Smooth muscle cell of the brain vasculature (primary cell): ENCODE measurements around the gene RHEB.

Experiments used
- DNase-seq: peaks from one replicate; pipeline ENCODE4 v3.0.0-alpha.2; 2012; ENCODE audit warnings: low read depth, low spot score

Gene RHEB

DNA sequence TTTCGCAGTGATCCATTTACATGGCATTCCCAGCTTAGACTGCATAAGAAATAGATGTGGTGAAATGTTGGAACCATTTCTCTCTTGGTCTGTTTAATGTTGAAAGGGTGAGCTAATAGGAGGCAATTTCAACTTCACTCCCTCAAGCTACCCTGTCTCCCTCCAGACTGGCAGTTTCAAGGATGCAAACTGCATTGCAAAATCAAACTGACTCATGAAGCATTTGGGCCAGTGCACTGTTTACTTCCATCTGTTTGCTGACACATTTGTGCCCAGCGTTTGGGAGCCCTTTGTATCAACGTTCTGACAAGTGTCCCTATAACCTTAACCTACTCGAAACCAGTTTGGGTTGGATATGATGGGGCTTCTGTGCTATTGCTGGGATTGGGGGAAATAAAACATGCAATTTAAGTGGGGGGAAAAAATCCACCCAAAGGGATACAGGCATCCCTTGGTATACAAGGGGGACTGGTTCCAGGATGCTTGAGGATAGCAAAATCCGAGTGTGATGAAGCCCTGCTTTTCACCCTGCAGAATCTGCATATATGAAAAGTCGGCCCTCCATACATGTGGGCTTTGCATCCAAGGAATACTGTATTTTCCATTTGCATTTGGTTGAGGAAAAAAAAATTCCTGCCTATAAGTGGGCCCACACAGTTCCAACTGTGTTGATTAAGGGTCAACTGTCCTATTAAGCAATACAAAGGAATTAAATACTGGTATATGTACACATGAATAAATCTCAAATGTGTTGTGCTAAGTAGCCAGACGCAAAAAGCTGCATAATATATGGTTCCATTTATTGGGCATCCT is 15.6 kb downstream of the RHEB start:
- no peak for DNase-seq

DNA sequence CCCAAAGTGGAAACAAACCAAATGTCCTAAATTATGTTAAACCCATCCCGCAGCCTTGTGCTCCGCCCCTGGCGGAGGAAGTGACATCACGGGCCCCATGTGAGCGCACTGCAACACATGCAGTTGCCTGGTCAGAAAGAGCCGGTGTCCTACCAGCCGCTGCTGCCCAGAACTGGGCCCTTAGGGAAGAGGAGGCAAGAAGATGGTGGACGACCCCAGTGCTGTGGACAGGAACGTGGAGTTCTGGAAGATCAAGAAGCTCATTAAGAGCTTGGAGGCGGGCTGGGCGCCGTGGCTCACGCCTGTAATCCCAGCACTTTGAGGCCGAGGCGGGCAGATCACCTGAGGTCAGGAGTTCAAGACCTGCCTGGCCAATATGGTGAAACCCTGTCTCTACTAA is 18.0 kb downstream of the RHEB start:
- DNase-seq = no peak

DNA sequence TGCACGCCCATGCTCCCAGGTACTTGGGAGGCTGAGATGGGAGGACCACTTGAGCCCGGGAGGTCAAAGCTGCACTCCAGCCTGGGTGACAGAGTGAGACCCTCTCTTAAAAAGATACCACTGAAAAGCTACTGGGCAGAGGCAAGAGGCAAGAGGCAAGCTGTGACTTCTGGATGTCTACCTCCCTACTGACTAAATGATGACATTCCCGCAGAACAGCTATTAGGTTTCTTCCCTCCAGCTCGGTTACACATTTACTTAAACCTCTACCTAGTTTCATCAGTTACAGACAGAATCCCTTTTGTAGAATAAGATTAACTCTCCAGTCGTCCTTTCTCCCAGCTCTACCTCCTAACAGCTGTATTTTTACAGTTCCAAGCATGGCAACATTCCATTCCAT is 21.2 kb downstream of the RHEB start:
- no peak for DNase-seq

DNA sequence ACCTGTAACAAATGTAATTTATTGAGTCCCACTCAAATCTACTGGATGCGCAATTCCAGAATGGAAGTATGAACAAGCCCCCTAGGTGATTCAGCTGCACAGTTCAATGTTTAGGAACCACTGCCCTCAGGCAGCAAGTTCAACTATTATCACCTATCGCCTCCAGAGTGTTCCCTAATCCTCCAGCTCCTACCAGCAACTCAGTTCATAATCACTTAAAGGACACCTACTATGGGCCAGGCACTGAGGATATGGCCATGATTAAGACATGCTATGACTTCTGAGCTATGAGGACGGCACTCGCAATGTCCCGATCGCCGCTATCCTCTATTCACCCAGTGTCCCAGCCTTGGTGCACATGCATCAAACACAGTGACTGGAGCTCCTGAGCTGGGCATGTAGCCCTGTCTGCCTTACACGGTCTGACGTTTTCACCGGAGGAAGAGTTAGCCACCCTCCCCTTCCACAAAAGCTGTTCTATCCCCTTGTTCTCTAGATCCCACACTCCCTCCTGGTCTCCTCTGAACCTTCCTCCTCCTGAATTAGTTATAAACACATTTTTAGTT is 22.3 kb downstream of the RHEB start:
- no peak for DNase-seq

DNA sequence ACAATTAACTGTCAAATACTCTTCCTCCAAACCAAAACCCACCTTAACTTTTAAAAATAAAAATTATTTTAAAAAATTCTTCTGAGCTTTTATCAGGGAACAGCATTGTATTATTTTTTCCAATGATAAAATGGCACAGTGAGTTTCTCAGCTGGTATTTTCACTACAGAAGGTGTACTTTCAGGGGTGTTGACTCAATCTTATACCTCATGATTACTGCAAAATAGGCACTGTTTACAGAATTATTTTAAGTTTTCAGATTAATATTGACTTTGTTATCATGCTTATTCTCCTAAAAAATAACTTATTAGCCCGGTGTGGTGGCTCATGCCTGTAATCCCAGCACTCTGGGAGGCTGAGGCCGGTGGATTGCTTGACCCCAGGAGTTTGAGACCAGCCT is 24.3 kb downstream of the RHEB start:
- DNase-seq = no peak

DNA sequence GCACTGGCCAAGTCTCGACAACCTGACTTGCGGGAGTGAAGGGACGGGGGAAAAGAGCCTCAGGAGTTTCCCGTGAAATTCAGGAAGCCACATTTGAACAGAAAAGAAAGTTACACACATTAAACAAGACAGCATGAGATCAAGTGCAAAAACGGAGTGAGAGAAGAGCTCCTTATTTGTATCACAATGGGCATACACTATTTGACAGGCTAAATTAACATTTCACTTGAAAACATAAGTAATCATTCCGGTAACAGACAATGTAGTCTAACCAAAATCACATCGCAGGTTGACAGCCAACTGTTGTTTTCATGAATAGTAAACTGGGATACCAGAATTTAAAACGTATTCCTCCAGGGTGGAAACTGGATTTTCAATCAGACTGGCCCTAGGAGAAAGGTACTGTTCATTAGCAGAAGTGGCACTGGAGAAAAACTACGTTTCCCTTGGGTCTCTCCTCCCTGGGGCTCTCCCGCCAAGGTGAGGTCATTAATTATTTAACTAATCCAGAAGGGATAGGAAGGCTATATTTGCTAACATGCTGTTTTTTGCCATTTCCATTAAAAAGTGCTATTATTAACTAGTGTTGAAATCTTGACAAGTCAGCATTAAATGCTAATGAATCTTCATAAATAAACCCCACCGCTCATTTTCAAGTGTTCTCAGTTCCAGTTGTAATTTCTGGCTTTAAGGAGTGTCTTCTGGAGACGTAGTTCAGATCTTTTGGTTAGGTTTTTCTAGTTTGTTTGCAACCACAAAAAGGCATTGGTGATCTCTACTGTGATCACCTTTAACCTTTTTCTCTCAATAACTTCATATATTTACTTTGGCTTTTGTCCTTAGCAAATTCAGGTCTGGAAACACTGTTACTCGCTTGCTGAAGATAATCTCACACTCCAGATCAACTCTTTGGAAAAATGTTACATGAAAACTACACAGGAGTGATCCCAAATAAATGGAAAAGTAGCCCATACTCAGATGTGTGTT is 25.1 kb downstream of the RHEB start:
- DNase-seq = no peak

DNA sequence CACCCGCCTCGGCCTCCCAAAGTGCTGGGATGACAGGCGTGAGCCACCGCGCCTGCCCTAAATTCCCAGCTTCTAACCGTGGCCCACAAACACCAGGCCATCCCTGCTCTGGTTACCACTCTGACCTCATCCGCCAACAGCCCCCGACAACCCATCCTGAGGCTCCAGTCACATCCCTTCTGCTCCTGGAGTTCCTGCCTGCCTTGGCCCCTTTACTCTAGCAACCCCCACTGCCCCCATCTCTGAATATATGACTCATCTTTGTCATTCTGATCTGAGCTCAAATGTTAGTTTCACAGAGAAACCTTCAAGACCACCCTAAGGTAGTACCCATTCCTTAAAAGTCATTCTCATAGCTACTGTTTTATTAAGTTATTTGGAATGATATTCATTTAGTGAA is 26.6 kb downstream of the RHEB start:
- no peak for DNase-seq

DNA sequence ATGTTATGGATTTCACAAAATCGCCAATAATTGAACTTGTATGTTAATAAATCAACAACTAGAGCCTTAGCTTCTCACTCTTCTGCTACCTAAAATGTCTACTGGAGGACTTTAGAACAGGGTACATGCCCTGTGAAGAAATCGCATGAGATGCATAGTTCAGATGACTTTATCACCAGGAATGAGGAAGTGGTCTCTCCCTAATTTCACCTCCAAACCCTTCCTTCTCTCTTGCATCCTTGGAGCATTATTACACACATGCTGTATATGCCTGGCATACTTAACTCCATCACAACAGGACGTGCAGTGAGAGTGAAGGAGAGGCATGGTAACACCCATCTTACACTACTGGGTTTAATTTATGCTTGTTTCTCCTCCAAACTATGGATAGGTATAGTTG is 27.8 kb downstream of the RHEB start:
- no peak for DNase-seq

DNA sequence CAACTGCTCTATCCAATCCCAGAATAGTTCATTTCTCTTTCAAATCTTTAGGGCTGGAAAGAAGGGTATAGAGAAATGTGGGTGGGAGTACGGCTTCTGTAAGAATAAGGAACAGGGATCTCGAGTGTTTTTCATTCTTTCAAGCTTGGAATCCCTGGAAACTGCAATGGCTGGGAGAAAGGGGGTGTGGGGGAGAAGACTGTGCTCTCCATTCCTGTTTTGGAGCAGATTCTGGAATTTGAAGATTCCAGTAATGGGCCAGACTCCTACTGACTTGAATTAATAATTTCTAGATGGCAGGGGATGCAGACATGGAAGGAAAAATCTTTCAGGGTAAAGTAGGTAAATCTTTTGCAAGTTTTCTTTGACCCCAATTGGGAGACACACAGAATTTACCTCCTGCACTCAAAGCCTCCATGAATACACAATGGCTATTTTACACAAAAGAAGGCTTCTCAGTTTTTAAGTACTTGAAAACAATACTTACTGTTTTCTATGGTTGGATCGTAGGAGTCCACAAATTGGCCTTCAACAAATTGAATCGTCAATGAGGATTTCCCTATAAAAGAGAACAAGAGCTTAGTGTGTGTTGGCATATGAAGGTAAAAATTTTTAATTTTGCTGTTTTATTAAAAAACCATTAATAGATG is 29.1 kb downstream of the RHEB start:
- no peak for DNase-seq

DNA sequence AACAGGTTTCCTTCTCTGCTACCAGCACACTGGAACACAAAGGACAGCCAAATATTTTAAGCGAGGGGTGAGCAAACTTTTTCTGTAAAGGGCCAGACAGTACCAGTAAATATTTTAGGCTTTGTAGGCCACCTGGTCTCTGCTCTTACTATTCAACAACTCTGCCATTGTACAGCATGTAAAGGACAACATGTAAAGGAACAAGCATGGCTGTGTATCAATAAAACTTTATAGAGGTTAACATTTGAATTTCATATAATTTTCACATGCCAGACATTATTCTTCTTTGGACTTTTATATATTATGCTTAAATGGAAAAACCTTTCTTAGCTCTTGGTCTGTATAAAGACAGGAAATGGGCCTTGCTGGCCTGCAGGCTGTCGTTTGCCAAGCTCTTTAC is 30.2 kb downstream of the RHEB start:
- no peak for DNase-seq

DNA sequence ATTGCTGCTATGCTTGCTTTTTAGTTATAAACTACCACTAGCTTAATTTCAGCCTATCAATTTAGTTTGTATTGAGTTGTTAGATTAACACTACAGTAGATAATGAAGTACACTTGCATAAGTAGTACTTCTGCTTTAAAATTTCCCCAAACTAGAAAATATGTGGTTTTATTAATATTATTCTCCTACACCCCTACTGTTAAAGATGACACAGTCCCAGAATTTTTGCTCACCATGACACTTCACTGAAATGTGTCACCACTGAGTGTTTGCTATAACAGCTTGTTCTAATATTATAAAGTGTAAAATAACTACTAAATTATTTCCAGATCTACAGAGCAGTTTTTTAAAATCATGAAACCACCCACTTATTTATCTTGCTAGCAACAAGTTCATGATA is 31.6 kb downstream of the RHEB start:
- no peak for DNase-seq

DNA sequence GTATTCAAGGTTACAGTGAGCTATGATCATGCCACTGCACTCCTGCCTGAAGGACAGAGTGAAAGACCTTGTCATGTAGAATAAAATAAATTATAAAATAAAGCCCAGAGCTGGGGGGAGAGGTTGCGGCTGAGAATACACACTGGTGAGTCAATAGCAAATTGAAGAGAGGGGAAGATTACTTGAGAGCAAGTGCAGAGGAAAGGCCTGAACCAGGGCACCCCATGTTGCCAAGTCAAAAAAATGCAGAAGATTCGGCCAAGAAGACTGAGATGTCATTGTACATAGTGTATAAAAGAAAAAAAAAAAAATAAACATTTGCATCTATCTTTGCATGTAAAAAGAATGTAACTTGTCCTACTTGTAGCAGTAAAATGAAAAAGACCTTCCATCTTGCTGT is 32.5 kb downstream of the RHEB start:
- DNase-seq = no peak

DNA sequence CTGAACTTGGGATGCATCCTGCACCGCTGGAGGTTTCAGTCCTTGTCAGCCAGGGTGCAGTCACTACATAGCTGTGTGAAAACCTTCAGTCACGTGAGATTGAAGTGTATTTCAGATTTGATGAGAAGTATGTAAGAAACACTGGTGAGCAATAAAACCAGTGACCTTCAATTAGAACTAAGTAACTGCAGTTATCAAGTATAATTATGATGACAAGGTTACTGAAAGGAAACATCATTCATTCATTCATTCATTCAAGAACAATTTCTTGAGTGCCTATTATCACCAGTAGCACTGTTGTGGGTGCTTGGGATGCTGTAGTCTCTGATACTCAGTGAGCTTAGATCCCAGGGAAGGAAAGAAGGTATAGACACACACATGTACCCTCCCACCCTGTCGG is 33.6 kb downstream of the RHEB start:
- no peak for DNase-seq

DNA sequence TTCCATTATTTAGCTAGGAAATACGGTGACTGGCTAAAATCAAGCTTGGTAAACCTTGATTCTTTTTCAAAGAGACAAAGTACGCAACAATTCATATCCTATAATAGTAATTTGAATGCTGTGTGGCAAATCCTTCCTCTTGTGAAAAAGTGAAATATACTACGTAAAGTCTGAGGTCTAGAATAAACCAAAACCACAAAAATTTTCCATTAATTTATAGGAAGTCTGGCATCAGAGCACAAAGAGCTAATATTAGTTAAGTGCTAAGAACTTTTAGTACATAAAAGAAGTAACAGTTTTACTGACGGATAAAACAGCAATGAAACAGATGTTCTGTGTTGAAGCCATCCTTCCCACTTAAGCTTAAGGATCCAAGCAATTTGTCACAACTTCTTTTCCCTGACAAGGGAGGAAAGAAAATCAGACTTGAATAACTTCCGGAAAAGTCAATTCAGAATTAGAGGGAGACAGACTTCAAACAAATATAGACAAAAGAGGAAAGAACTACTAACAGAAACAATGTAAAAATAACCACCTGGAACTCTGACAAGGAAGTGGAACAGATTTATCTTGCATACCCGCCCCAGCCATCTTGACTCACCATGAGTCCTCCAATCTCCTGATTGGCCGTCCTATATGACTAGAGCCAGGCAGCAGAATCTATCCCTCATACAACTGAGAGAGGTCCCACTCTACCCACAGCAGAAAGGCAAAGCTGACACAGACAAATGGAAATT is 34.6 kb downstream of the RHEB start:
- DNase-seq = no peak

DNA sequence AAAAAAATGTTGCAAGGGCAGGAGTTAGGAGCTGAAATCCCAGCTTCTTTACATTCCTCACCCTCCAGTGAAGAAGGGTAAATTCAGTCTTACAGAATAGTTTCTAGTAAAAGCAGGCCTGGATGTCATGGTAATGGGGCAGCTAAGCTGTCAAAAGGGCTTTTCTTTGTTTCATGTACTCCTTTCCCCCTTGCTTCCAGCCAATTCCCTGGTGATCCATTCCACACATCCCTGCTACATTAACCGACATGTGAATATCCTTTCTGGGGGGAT is 36.0 kb downstream of the RHEB start:
- no peak for DNase-seq

DNA sequence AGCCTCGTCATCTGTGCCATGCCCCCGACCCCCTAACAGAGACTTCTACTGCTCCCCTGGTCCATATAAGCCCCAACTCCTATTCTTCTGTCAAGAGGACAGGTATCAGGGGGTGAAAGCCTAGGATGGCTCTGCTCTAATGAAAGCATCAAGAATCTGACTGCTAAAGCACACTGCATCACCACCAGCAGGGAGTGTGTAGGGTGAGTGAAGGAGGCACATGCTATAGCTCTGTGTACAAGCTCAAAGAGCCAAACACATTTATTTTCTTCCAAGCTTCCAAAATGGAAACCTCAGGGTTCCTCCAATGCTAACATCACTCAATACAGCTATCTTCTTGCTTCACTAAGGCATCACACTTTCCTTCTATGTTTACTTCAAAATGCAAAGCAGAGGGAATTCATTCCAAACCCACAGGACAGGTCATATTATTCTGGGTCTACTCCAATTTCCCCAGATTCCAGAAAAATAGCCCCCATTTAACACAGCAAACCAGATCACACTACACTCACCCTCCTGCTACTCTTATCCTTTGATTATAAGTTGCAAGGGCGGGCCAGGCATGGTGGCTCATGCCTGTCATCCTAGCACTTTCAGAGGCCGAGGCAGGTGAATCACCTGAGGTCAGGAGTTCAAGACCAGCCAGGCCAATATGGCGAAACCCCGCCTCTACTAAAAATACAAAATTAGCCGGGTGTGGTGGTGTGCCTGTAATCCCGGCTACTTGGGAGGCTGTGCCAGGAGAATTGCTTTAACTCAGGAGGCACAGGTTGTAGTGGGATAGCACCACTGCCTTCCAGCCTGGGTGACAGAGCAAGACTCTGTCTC is 36.6 kb downstream of the RHEB start:
- DNase-seq = no peak

DNA sequence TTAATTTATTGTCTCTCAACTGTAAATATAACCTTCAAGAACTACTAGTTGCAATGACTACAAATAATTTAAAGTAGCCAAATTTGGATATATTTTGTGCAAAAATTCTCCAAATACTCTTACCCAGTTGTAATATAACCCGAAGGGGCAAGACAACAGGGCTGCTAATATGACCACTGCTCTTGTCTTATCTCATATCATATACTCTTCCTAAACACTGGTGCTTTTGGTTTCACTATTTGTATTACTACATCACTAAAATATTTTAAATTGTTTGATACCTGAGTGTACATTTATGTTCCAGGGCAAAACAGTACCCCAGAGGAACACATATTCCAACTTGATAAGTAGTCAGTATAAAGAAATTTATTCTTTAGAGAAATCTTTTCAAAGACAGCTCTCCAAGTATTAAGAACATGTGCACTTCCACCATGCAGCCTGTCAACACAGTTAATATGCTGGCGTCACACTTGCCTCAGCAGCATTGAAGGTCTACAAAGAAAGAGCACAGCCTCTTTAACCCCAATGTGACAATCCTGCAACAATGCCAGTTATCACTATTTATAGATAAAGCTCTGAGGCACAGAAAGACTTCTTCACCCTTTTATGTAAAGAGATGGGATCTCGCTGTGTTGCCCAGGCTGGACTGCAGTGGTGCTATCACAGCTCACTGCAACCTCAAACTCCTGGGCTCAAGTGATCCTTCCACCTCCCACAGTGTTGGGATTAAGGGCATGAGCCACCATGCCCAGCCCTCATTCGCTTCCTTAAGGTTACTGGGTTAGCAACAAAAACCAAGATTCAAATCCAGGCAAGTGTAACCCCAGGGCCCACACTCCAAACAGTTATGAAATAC is 37.8 kb downstream of the RHEB start:
- no peak for DNase-seq

DNA sequence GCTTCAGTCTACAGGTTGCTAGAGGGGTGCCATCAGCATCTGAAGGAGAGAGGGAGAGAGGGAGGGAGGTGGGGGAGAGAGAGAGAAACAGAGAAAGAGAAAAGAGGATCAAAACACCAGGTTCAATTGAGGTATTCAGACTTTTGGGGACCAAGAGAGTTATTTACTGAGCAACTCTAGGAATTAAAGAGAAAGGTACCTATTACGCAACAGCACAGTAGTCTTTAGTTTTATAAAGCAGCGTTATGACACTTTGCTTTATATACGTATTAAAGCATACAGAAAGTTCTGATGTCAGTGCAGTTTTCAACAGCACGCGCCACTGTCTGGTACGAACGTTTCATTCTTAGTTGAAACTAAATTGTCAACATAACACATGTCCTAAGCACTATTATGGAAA is 41.8 kb downstream of the RHEB start:
- no peak for DNase-seq

DNA sequence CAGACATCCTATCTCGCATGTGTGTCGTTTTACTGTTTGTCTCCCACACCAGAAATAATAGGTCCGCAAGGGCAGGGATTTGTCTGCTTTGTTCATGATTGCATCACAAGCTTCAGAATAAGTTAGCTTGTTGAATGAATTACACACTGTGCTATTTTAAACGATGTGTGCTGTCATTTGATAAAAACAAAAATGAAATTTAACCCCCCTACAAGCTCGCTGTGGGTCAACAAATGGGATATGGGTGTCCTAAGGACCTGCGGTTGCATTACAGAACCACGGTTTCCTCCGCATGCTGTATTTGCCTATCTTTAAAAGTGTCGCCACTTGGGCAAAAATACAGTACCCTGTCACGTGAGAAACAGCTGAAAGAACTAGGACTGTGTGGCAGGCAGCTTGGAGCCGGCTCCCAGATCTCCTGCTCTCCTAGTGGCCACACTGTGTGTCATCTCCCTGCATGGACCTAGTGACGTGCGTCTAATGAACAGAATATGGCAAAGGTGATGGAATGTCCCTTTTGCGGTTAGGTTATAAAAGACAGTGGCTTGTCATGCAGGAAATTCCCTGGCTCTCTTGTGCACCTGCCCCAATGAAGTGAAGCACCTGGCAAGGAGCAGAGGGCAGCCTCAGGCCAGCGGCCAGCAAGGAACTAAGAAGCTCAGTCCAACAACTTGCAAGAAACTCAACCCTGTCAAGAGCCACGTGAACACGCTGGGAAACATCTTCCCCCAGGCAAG is 46.9 kb downstream of the RHEB start:
- DNase-seq = no peak
